ENCODE results near the gene VIL1. TPM values are rescaled to one million over a fixed set of nuclear protein-coding genes. Genes with fewer than 3 reads are reported as not detected.

The VIL1 gene
- total and polyA plus RNA-seq, 2 of the 13 experiments (the other 11 are each of a cell fraction or from before 2014, with no cell fraction given), result 287 to 301 TPM

- TF ChIP-seq ZNF318 (CRISPR knock-in tag; IDR thresholded peaks at IDR 0.05), result no peak; the same call in none of the 2 replicates
- peak; percentile 100 for TF ChIP-seq HNF4A (CRISPR knock-in tag; IDR thresholded peaks at IDR 0.05)
- no peak for TF ChIP-seq TP53 (CRISPR knock-in tag; conservative IDR thresholded peaks at IDR 0.05)
- TF ChIP-seq ZNF883 (CRISPR knock-in tag; IDR thresholded peaks at IDR 0.05; ENCODE audit: not compliant biosample characterization), result no peak
- TF ChIP-seq ZNF710 (CRISPR knock-in tag; IDR thresholded peaks at IDR 0.05; ENCODE audit: borderline replicate concordance), result peak; percentile 98
- TF ChIP-seq NONO (IDR thresholded peaks at IDR 0.05), result no peak
- TF ChIP-seq NONO (CRISPR knock-in tag; conservative IDR thresholded peaks at IDR 0.05), result peak; percentile 94
- no peak for TF ChIP-seq STAT5B (CRISPR knock-in tag; IDR thresholded peaks at IDR 0.05)
- peak; percentile 79 to 83; a peak in 3 of 4 replicates for TF ChIP-seq HMGXB4 (CRISPR knock-in tag; IDR thresholded peaks at IDR 0.05; ENCODE audit: borderline replicate concordance in 1 of 2, low read depth in 1 of 2)
- TF ChIP-seq PRDM10 (CRISPR knock-in tag; IDR thresholded peaks at IDR 0.05; ENCODE audit: low read depth), result peak; percentile 84
- TF ChIP-seq TAF1 (CRISPR knock-in tag; IDR thresholded peaks at IDR 0.05), result peak; percentile 42; the same call in 1 of the 2 replicates
- peak; percentile 98 for TF ChIP-seq ELF3 (CRISPR knock-in tag; IDR thresholded peaks at IDR 0.05)
- TF ChIP-seq ZKSCAN1 (IDR thresholded peaks at IDR 0.05; ENCODE audit: low read length), result no peak; the same call in 1 of the 2 replicates
Observed at GRCh38 chr2:218444692-218445357, 25.9 kb downstream of the VIL1 start (continued).

Data from HepG2 (cell line).